Esophagus squamous epithelium (tissue), 4 donors: ENCODE results near the gene GAB2.

Source experiments
- CTCF ChIP-seq, 6 experiments: fragments of 450-650 bp in 4 of 6; fragments of 200-600 bp in 2 of 6; sonication (generic) in 2 of 6; IDR thresholded peaks; one replicate each; pipeline ENCODE4 v1.5.1; 2016 to 2019; ENCODE audit warnings: antibody characterized with exemption in 6 of 6, mild to moderate bottlenecking in 4 of 6, moderate library complexity in 4 of 6
- POLR2A ChIP-seq, 4 donors: fragments of 450-650 bp; IDR thresholded peaks; one replicate each; pipeline ENCODE4 v1.6.1; 2017; ENCODE audit warnings: antibody characterized with exemption in 4 of 4, mild to moderate bottlenecking in 4 of 4, moderate library complexity in 3 of 4

GRCh38 chr11:78211565-78211964 lies 206.1 kb downstream of the GAB2 start:
- TF ChIP-seq CTCF (IDR thresholded peaks at IDR 0.05) (no peak), POLR2A (IDR thresholded peaks at IDR 0.05) (no peak)
